Gastrocnemius medialis (tissue), 4 donors: Measurements from ENCODE around the gene KRTAP10-2. TPM values are rescaled to one million over a fixed set of nuclear protein-coding genes. Genes with fewer than 3 reads are reported as not detected.

Experiments used
- ATAC-seq, 2 donors: fragments of 150-250 bp; one replicate each; pipeline ENCODE4 v1.9.1; 2016
- DNase-seq, 2 donors: peaks; one replicate each; pipeline ENCODE4 v3.0.0-alpha.2; 2019
- H3K27ac ChIP-seq, 4 donors: fragments of 200-600 bp; sonication (generic); 1 replicate in 1 of 4; 2 replicates in 3 of 4; pipeline ENCODE4 v1.5.1; 2016 to 2018; ENCODE audit warnings: mild to moderate bottlenecking in 2 of 4, moderate library complexity in 1 of 4
- H3K27me3 ChIP-seq, 3 donors: fragments of 200-600 bp; sonication (generic) in 2 of 3; 1 replicate in 1 of 3; 2 replicates in 2 of 3; pipeline versions ENCODE4 v1.5.1 to v1.6.0; 2016 to 2019; ENCODE audit warnings: mild to moderate bottlenecking in 1 of 3, moderate library complexity in 1 of 3
- H3K36me3 ChIP-seq, 2 donors: fragments of 200-600 bp; sonication (generic) in 1 of 2; one replicate each; pipeline ENCODE4 v1.5.1; 2017 to 2018
- H3K4me1 ChIP-seq, 2 donors: fragments of 200-600 bp; sonication (generic) in 1 of 2; one replicate each; pipeline ENCODE4 v1.5.1; 2016 to 2017; ENCODE audit warnings: mild to moderate bottlenecking in 2 of 2
- H3K4me3 ChIP-seq, 4 donors: fragments of 200-600 bp; sonication (generic) in 3 of 4; 1 replicate in 1 of 4; 2 replicates in 3 of 4; pipeline ENCODE4 v1.5.1; 2016 to 2019; ENCODE audit warnings: mild to moderate bottlenecking in 2 of 4
- H3K9me3 ChIP-seq, 3 donors: fragments of 200-600 bp; sonication (generic) in 2 of 3; 1 replicate in 1 of 3; 2 replicates in 2 of 3; pipeline ENCODE4 v1.5.1; 2016 to 2019
- POLR2A ChIP-seq, 2 donors: fragments of 450-650 bp; IDR thresholded peaks; one replicate each; pipeline ENCODE4 v1.6.1; 2017; ENCODE audit warnings: antibody characterized with exemption in 2 of 2, mild to moderate bottlenecking in 2 of 2, moderate library complexity in 2 of 2
- in situ Hi-C, 4 donors: fragments of 200-750 bp; cut with MboI; loops; one replicate each; pipeline versions ENCODE4 v1.15.0 to v1.8.0; 2017; ENCODE audit warnings: low sequenced_read_pairs in 4 of 4
- intact Hi-C: fragments of 100-400 bp; cut with DNase I; formaldehyde crosslinking; loops from one replicate; pipeline ENCODE4 v1.15.1; 2023; ENCODE audit warnings: low total_unique reads
- total RNA-seq, 4 donors: library from RNA; depleted of rRNA; stranded (reverse); fragments of >200 nt; gene quantifications; one replicate each; pipeline versions ENCODE4 v1.1.0 to v1.2.3, GENCODE V29; 2016
- TF ChIP-seq, protein P1 (sequence below), 5 experiments: fragments of 450-650 bp in 3 of 5; fragments of 200-600 bp in 2 of 5; sonication (generic) in 2 of 5; IDR thresholded peaks in 4 of 5; conservative IDR thresholded peaks in 1 of 5; 1 replicate in 4 of 5; 2 replicates in 1 of 5; pipeline ENCODE4 v1.5.1; 2016 to 2019; ENCODE audit warnings: antibody characterized with exemption in 5 of 5, mild to moderate bottlenecking in 3 of 5, moderate library complexity in 3 of 5

KRTAP10-2 gene
- total RNA-seq, 4 donors from 2014 or later, result not detected

GRCh38 chr21:44544566-44544965, 6.7 kb downstream of the KRTAP10-2 start:
- H3K4me1 ChIP-seq, result no peaks in the 10 kb centered on the region
- H3K27ac ChIP-seq, result no peak overlapping the region
- intact Hi-C loops (no loop called here), in situ Hi-C loops (no loop called here)
- H3K36me3 ChIP-seq, result no peaks in the 10 kb centered on the region
- no peak for DNase-seq
- no peak overlapping the region for H3K4me3 ChIP-seq
- H3K9me3 ChIP-seq, result no peaks in the 10 kb centered on the region
- TF ChIP-seq, protein P1, sequence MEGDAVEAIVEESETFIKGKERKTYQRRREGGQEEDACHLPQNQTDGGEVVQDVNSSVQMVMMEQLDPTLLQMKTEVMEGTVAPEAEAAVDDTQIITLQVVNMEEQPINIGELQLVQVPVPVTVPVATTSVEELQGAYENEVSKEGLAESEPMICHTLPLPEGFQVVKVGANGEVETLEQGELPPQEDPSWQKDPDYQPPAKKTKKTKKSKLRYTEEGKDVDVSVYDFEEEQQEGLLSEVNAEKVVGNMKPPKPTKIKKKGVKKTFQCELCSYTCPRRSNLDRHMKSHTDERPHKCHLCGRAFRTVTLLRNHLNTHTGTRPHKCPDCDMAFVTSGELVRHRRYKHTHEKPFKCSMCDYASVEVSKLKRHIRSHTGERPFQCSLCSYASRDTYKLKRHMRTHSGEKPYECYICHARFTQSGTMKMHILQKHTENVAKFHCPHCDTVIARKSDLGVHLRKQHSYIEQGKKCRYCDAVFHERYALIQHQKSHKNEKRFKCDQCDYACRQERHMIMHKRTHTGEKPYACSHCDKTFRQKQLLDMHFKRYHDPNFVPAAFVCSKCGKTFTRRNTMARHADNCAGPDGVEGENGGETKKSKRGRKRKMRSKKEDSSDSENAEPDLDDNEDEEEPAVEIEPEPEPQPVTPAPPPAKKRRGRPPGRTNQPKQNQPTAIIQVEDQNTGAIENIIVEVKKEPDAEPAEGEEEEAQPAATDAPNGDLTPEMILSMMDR (IDR thresholded peaks at IDR 0.05 in 4 of 5, conservative IDR thresholded peaks at IDR 0.05 in 1 of 5), result no peak
- no peak for TF ChIP-seq POLR2A (IDR thresholded peaks at IDR 0.05)
- ATAC-seq, result no peak
- H3K27me3 ChIP-seq, result peaks cover 9 to 29% (median 27%) of the 10 kb centered on the region in 3 donors

GRCh38 chr21:44542716-44543115, 8.6 kb downstream of the KRTAP10-2 start:
- in situ Hi-C loops, result no loop called here
- TF ChIP-seq, protein P1 (IDR thresholded peaks at IDR 0.05 in 4 of 5, conservative IDR thresholded peaks at IDR 0.05 in 1 of 5), result no peak
- no peak for TF ChIP-seq POLR2A (IDR thresholded peaks at IDR 0.05)

GRCh38 chr21:44540741-44541288, 10.5 kb downstream of the KRTAP10-2 start:
- H3K27ac ChIP-seq, result no peak overlapping the region
- peaks cover 17 to 23% (median 18%) of the 10 kb centered on the region in 3 donors for H3K27me3 ChIP-seq
- no peaks in the 10 kb centered on the region for H3K36me3 ChIP-seq
- intact Hi-C loops (no loop called here), in situ Hi-C loops (no loop called here)
- no peaks in the 10 kb centered on the region for H3K4me1 ChIP-seq
- TF ChIP-seq POLR2A (IDR thresholded peaks at IDR 0.05), result no peak
- TF ChIP-seq, protein P1 (IDR thresholded peaks at IDR 0.05 in 4 of 5, conservative IDR thresholded peaks at IDR 0.05 in 1 of 5), result no peak
- H3K4me3 ChIP-seq, result no peak overlapping the region
- ATAC-seq, result no peak
- DNase-seq, result no peak
- no peaks in the 10 kb centered on the region for H3K9me3 ChIP-seq

More at GRCh38 chr21:44542716-44543115, 8.6 kb downstream of the KRTAP10-2 start:
- no peak overlapping the region for H3K4me3 ChIP-seq
- no peak for ATAC-seq
- no peak for DNase-seq
- H3K9me3 ChIP-seq, result no peaks in the 10 kb centered on the region
- intact Hi-C loops, result no loop called here
- H3K27me3 ChIP-seq, result peaks cover 13 to 23% (median 20%) of the 10 kb centered on the region in 3 donors
- H3K4me1 ChIP-seq, result no peaks in the 10 kb centered on the region
- H3K36me3 ChIP-seq, result no peaks in the 10 kb centered on the region
- no peak overlapping the region for H3K27ac ChIP-seq

GRCh38 chr21:44539991-44540666, 11.2 kb downstream of the KRTAP10-2 start, which contains the start of gene KRTAP10-1:
KRTAP10-1 (minus strand) TSS chr21:44540195; CDS start chr21:44540150, 45 bp downstream.
- Histone ChIP-seq H3K9me3 (no peaks in the 10 kb centered on the region), H3K27me3 (peaks cover 17 to 23% (median 18%) of the 10 kb centered on the region in 3 donors), H3K36me3 (no peaks in the 10 kb centered on the region), H3K4me1 (no peaks in the 10 kb centered on the region), H3K27ac (no peak within 1 kb of the TSS), H3K4me3 (no peak within 1 kb of the TSS)
- intact Hi-C loops, result no loop called here
- in situ Hi-C loops, result no loop called here
- no peak for TF ChIP-seq POLR2A (IDR thresholded peaks at IDR 0.05)
- TF ChIP-seq, protein P1 (IDR thresholded peaks at IDR 0.05 in 4 of 5, conservative IDR thresholded peaks at IDR 0.05 in 1 of 5), result no peak
- no peak for DNase-seq
- ATAC-seq, result no peak
